DMS79 (cell line): ENCODE measurements around the gene PCDHGB7.
"Not testable (repeated sequence)": the region's sequence is repeated elsewhere in the genome, so short reads cannot be mapped to it uniquely, and the experiment has no call there.

Experiments used
- DNase-seq: peaks from one replicate; lab custom pipeline; 2025; lab: John Stamatoyannopoulos, UW

Gene PCDHGB7

GRCh38 chr5:141417494-141418172 lies at the start of gene PCDHGB7:
Gene PCDHGB7 (plus strand): TSS chr5:141417677. CDS start chr5:141417860, 183 bp downstream.
- not testable (repeated sequence) for DNase-seq

- DNase-seq: no peak
These were observed 47.3 kb upstream of the PCDHGB7 start, which contains the start of gene PCDHGB3 for GRCh38 chr5:141369994-141370848. Gene PCDHGB3 (plus strand): TSS chr5:141370242. CDS start chr5:141370395, 153 bp downstream.

GRCh38 chr5:141371572-141372475 lies 45.7 kb upstream of the PCDHGB7 start:
- no peak for DNase-seq

- no peak for DNase-seq
These were observed 43.7 kb upstream of the PCDHGB7 start, which contains the start of gene PCDHGA6 for GRCh38 chr5:141373673-141374317. Gene PCDHGA6 (plus strand): TSS chr5:141373891. CDS start chr5:141374084, 193 bp downstream.

- no peak for DNase-seq
These were observed 42.9 kb upstream of the PCDHGB7 start for GRCh38 chr5:141374627-141375026.

- DNase-seq: not testable (repeated sequence)
These were observed 41.9 kb upstream of the PCDHGB7 start for GRCh38 chr5:141375444-141376155.

- DNase-seq: no peak
These were observed 34.8 kb upstream of the PCDHGB7 start, which contains the start of gene PCDHGA7 for GRCh38 chr5:141382469-141383294. Gene PCDHGA7 (plus strand): TSS chr5:141382742. CDS start chr5:141382900, 158 bp downstream.

- no peak for DNase-seq
These were observed 34.1 kb upstream of the PCDHGB7 start for GRCh38 chr5:141383345-141383744.

GRCh38 chr5:141384471-141385267 lies 32.8 kb upstream of the PCDHGB7 start:
- no peak for DNase-seq

GRCh38 chr5:141387557-141388311 lies 29.7 kb upstream of the PCDHGB7 start, which contains the start of gene PCDHGB4:
Gene PCDHGB4 (plus strand): TSS chr5:141387698. CDS start chr5:141387885, 187 bp downstream.
- not testable (repeated sequence) for DNase-seq

GRCh38 chr5:141388661-141389060 lies 28.8 kb upstream of the PCDHGB7 start:
- no peak for DNase-seq

GRCh38 chr5:141389153-141390042 lies 28.1 kb upstream of the PCDHGB7 start:
- DNase-seq: no peak

GRCh38 chr5:141392429-141393198 lies 24.9 kb upstream of the PCDHGB7 start, which contains the start of gene PCDHGA8:
Gene PCDHGA8 (plus strand): TSS chr5:141392633. CDS start chr5:141392814, 181 bp downstream.
- DNase-seq: no peak

- DNase-seq: no peak
These were observed 24.2 kb upstream of the PCDHGB7 start for GRCh38 chr5:141393267-141393666.

GRCh38 chr5:141394401-141395187 lies 22.9 kb upstream of the PCDHGB7 start:
- DNase-seq: not testable (repeated sequence)
